Measurements from ENCODE around the gene GRM4.

Gene GRM4

GRCh38 chr6:34150766-34151165 is 4.9 kb upstream of the GRM4 start:
- Mint-ChIP-seq H3K27me3 (ENCODE audit: low read depth) (peaks cover 80% of the 10 kb centered on the region), H3K36me3 (ENCODE audit: low read depth) (no peaks in the 10 kb centered on the region), H3K4me1 (ENCODE audit: low read depth) (no peaks in the 10 kb centered on the region), H3K27ac (no peak overlapping the region), H3K9me3 (no peaks in the 10 kb centered on the region), H3K4me3 (no peak overlapping the region)

GRCh38 chr6:34149831-34150400 is 4.0 kb upstream of the GRM4 start:
- H3K4me3 Mint-ChIP-seq: no peak overlapping the region
- H3K27ac Mint-ChIP-seq: no peak overlapping the region
- H3K27me3 Mint-ChIP-seq (ENCODE audit: low read depth): peaks cover 80% of the 10 kb centered on the region
- H3K36me3 Mint-ChIP-seq (ENCODE audit: low read depth): no peaks in the 10 kb centered on the region
- no peaks in the 10 kb centered on the region for H3K4me1 Mint-ChIP-seq (ENCODE audit: low read depth)
- no peaks in the 10 kb centered on the region for H3K9me3 Mint-ChIP-seq

- Mint-ChIP-seq H3K27me3 (ENCODE audit: low read depth) (peaks cover 78% of the 10 kb centered on the region), H3K9me3 (no peaks in the 10 kb centered on the region), H3K4me3 (no peak overlapping the region), H3K27ac (no peak overlapping the region), H3K36me3 (ENCODE audit: low read depth) (no peaks in the 10 kb centered on the region), H3K4me1 (ENCODE audit: low read depth) (no peaks in the 10 kb centered on the region)
Observed at GRCh38 chr6:34149452-34149810, 3.5 kb upstream of the GRM4 start.

GRCh38 chr6:34148631-34149451 is 3.0 kb upstream of the GRM4 start:
- Mint-ChIP-seq H3K4me1 (ENCODE audit: low read depth) (no peaks in the 10 kb centered on the region), H3K27ac (no peak overlapping the region), H3K27me3 (ENCODE audit: low read depth) (peaks cover 75% of the 10 kb centered on the region), H3K36me3 (ENCODE audit: low read depth) (no peaks in the 10 kb centered on the region), H3K4me3 (no peak overlapping the region), H3K9me3 (no peaks in the 10 kb centered on the region)

GRCh38 chr6:34147906-34148630 is 2.2 kb upstream of the GRM4 start:
- H3K4me1 Mint-ChIP-seq (ENCODE audit: low read depth): no peaks in the 10 kb centered on the region
- no peaks in the 10 kb centered on the region for H3K36me3 Mint-ChIP-seq (ENCODE audit: low read depth)
- H3K9me3 Mint-ChIP-seq: no peaks in the 10 kb centered on the region
- H3K4me3 Mint-ChIP-seq: no peak overlapping the region
- H3K27ac Mint-ChIP-seq: no peak overlapping the region
- peaks cover 78% of the 10 kb centered on the region for H3K27me3 Mint-ChIP-seq (ENCODE audit: low read depth)

GRCh38 chr6:34146801-34147592 is 1.1 kb upstream of the GRM4 start:
- Mint-ChIP-seq H3K27me3 (ENCODE audit: low read depth) (peaks cover 81% of the 10 kb centered on the region), H3K27ac (no peak overlapping the region), H3K4me3 (no peak overlapping the region), H3K36me3 (ENCODE audit: low read depth) (no peaks in the 10 kb centered on the region), H3K9me3 (no peaks in the 10 kb centered on the region), H3K4me1 (ENCODE audit: low read depth) (no peaks in the 10 kb centered on the region)

GRCh38 chr6:34145161-34146020 is 496 bp downstream of the GRM4 start:
- Mint-ChIP-seq H3K9me3 (no peaks in the 10 kb centered on the region), H3K4me3 (peak overlapping the region; percentile 40), H3K4me1 (ENCODE audit: low read depth) (no peaks in the 10 kb centered on the region), H3K27ac (no peak overlapping the region), H3K36me3 (ENCODE audit: low read depth) (no peaks in the 10 kb centered on the region), H3K27me3 (ENCODE audit: low read depth) (peaks cover 81% of the 10 kb centered on the region)

GRCh38 chr6:34144581-34145160 is 1.2 kb downstream of the GRM4 start:
- H3K4me1 Mint-ChIP-seq (ENCODE audit: low read depth): no peaks in the 10 kb centered on the region
- H3K9me3 Mint-ChIP-seq: no peaks in the 10 kb centered on the region
- H3K4me3 Mint-ChIP-seq: no peak overlapping the region
- peaks cover 81% of the 10 kb centered on the region for H3K27me3 Mint-ChIP-seq (ENCODE audit: low read depth)
- no peaks in the 10 kb centered on the region for H3K36me3 Mint-ChIP-seq (ENCODE audit: low read depth)
- no peak overlapping the region for H3K27ac Mint-ChIP-seq

- no peak overlapping the region for H3K4me3 Mint-ChIP-seq
- peaks cover 85% of the 10 kb centered on the region for H3K27me3 Mint-ChIP-seq (ENCODE audit: low read depth)
- H3K36me3 Mint-ChIP-seq (ENCODE audit: low read depth): no peaks in the 10 kb centered on the region
- H3K9me3 Mint-ChIP-seq: no peaks in the 10 kb centered on the region
- no peaks in the 10 kb centered on the region for H3K4me1 Mint-ChIP-seq (ENCODE audit: low read depth)
- H3K27ac Mint-ChIP-seq: no peak overlapping the region
Observed at GRCh38 chr6:34143884-34144580, 1.9 kb downstream of the GRM4 start.

GRCh38 chr6:34143196-34143883 is 2.5 kb downstream of the GRM4 start:
- no peaks in the 10 kb centered on the region for H3K4me1 Mint-ChIP-seq (ENCODE audit: low read depth)
- no peaks in the 10 kb centered on the region for H3K36me3 Mint-ChIP-seq (ENCODE audit: low read depth)
- no peak overlapping the region for H3K27ac Mint-ChIP-seq
- H3K4me3 Mint-ChIP-seq: no peak overlapping the region
- peaks cover 80% of the 10 kb centered on the region for H3K27me3 Mint-ChIP-seq (ENCODE audit: low read depth)
- no peaks in the 10 kb centered on the region for H3K9me3 Mint-ChIP-seq

- no peaks in the 10 kb centered on the region for H3K36me3 Mint-ChIP-seq (ENCODE audit: low read depth)
- peaks cover 79% of the 10 kb centered on the region for H3K27me3 Mint-ChIP-seq (ENCODE audit: low read depth)
- no peaks in the 10 kb centered on the region for H3K9me3 Mint-ChIP-seq
- H3K4me1 Mint-ChIP-seq (ENCODE audit: low read depth): no peaks in the 10 kb centered on the region
- H3K4me3 Mint-ChIP-seq: no peak overlapping the region
- no peak overlapping the region for H3K27ac Mint-ChIP-seq
Observed at GRCh38 chr6:34142061-34142998, 3.6 kb downstream of the GRM4 start.

- Mint-ChIP-seq H3K9me3 (no peaks in the 10 kb centered on the region), H3K4me1 (ENCODE audit: low read depth) (no peaks in the 10 kb centered on the region), H3K36me3 (ENCODE audit: low read depth) (no peaks in the 10 kb centered on the region), H3K27ac (no peak overlapping the region), H3K4me3 (no peak overlapping the region), H3K27me3 (ENCODE audit: low read depth) (peaks cover 66% of the 10 kb centered on the region)
Observed at GRCh38 chr6:34140075-34140474, 5.8 kb downstream of the GRM4 start.

Data from T-helper 1 cell treated with Interleukin-12 subunit alpha and Interleukin-12 subunit beta and Interleukin-4 antibody, amounts not matched to agents 30 μg/mL and 1 μg/mL, for 36 hours (primary cell).